GM15510 (cell line): ENCODE data around the gene ANKRD22.
A peak's percentile ranks its signal among the peaks of the same experiment; 100 is the strongest.

Experiments
- POLR2A ChIP-seq: IDR thresholded peaks from 3 replicates; pipeline ENCODE4 v1.6.1; 2011; ENCODE audit warnings: borderline replicate concordance; ENCODE audit not compliant: insufficient read length; ENCODE audit errors: extremely low read depth

ANKRD22 gene

GRCh38 chr10:88881922-88882645 lies 30.4 kb upstream of the ANKRD22 start:
- no peak for TF ChIP-seq POLR2A

GRCh38 chr10:88881320-88881719 lies 29.7 kb upstream of the ANKRD22 start:
- no peak for TF ChIP-seq POLR2A

GRCh38 chr10:88880282-88881076 lies 28.8 kb upstream of the ANKRD22 start:
- peak; percentile 75 for TF ChIP-seq POLR2A

GRCh38 chr10:88879534-88880281 lies 28.1 kb upstream of the ANKRD22 start, which contains the start of gene STAMBPL1:
Gene STAMBPL1, plus strand, starts transcription at chr10:88880245. Its CDS starts 21,464 bp downstream, at chr10:88901709.
- no peak for TF ChIP-seq POLR2A

- TF ChIP-seq POLR2A = no peak
Measured at GRCh38 chr10:88877298-88877697, 25.7 kb upstream of the ANKRD22 start.

GRCh38 chr10:88875081-88875480 lies 23.4 kb upstream of the ANKRD22 start:
- no peak for TF ChIP-seq POLR2A

GRCh38 chr10:88874281-88874680 lies 22.6 kb upstream of the ANKRD22 start:
- TF ChIP-seq POLR2A = no peak

- no peak for TF ChIP-seq POLR2A
Measured at GRCh38 chr10:88873757-88874156, 22.1 kb upstream of the ANKRD22 start.

- TF ChIP-seq POLR2A = no peak
Measured at GRCh38 chr10:88870089-88870488, 18.4 kb upstream of the ANKRD22 start.

GRCh38 chr10:88866454-88866853 lies 14.8 kb upstream of the ANKRD22 start:
- TF ChIP-seq POLR2A = no peak

GRCh38 chr10:88865281-88865876 lies 13.7 kb upstream of the ANKRD22 start:
- no peak for TF ChIP-seq POLR2A

GRCh38 chr10:88861036-88861435 lies 9.4 kb upstream of the ANKRD22 start:
- TF ChIP-seq POLR2A = no peak

GRCh38 chr10:88858491-88858890 lies 6.8 kb upstream of the ANKRD22 start:
- no peak for TF ChIP-seq POLR2A

- TF ChIP-seq POLR2A = no peak
Measured at GRCh38 chr10:88857831-88858230, 6.2 kb upstream of the ANKRD22 start.

GRCh38 chr10:88854684-88855083 lies 3.0 kb upstream of the ANKRD22 start:
- TF ChIP-seq POLR2A = no peak

GRCh38 chr10:88853155-88853881 lies 1.7 kb upstream of the ANKRD22 start:
- TF ChIP-seq POLR2A = no peak
